ENCODE measurements around the gene GRIK3.

Gene GRIK3

GRCh38 chr1:36790191-36790590 is 244.1 kb downstream of the GRIK3 start:
- DNase-seq (ENCODE audit: low read depth, low spot score): no peak

- no peak for DNase-seq (ENCODE audit: low read depth, low spot score)
Observed at GRCh38 chr1:36789535-36789934, 244.8 kb downstream of the GRIK3 start.

- no peak for DNase-seq (ENCODE audit: low read depth, low spot score)
Observed at GRCh38 chr1:36787312-36787913, 246.9 kb downstream of the GRIK3 start.

DNA sequence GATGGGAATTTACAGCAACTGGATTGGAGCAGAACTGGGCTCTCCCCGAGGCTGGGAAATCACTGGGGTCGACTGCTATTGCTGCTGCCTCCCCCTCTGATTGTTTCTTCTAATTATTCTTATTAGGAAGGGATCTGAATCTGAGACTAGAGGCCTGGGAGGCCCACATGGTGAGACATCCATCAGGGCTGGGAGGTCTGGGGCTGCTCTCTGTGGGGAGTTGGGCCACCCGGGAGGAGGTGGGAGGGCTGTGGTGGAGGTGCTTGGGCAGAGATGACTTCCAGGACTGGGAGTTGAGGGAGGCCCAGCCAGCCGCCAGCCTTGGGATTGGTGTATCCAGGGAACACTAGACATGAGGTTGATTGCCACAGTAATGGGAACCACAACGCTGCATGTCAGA is 247.9 kb downstream of the GRIK3 start:
- DNase-seq (ENCODE audit: low read depth, low spot score): no peak

DNA sequence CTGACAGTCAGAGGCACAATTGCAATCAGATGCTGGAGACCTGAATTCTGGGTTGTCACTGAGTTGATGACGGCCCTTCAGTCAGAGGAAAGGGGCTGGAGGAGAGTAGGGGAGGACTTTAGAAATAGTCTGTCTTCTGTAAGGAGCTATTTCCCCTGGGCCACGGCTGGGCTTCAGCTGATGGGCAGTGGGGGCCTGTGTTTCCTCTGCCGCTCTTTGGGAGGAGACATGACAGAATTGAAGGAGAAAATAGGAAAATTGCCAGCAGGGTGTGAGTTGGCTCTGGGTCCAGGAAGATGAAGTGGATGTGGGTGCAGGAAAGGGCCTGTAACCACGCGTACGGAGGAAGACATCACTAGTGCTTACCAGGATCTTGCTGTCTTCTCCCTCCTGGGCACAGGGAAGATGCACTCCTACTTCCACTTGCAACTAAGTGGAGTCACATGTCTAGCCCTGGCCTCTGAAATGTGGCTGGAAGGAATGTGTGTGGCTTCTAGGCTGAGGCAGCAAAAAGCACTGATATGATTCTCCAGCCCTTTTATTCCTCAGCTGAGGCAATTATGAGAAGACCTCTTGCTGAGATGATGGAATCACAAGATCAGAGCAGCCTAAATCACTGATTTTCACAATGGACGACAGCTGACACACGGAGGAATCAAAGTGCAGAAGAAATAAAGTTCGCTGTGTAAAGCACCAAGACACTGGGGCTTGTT is 250.0 kb downstream of the GRIK3 start:
- no peak for DNase-seq (ENCODE audit: low read depth, low spot score)

- no peak for DNase-seq (ENCODE audit: low read depth, low spot score)
Observed at GRCh38 chr1:36783475-36783874, 250.8 kb downstream of the GRIK3 start.

DNA sequence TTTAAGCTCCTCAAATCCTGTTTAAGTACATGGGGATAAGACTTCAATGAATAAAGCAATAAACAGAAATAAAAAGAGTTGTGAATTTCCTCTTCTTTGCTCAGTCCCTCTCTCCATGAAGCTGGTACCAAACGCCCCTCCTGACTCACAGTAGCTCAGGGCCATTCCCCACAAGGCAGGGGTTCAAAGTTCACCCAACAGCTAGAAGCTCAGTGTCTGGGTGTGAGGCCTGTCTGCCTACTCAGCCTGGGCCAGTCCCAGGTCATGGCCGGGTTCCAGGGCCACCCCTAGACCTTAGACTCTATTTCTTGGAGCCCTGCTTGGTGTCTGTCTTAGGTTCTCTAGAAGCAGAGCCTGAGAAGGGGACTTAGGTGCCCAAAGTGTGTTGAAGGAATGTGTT is 251.5 kb downstream of the GRIK3 start:
- no peak for DNase-seq (ENCODE audit: low read depth, low spot score)

- no peak for DNase-seq (ENCODE audit: low read depth, low spot score)
Observed at GRCh38 chr1:36782085-36782484, 252.2 kb downstream of the GRIK3 start.

DNA sequence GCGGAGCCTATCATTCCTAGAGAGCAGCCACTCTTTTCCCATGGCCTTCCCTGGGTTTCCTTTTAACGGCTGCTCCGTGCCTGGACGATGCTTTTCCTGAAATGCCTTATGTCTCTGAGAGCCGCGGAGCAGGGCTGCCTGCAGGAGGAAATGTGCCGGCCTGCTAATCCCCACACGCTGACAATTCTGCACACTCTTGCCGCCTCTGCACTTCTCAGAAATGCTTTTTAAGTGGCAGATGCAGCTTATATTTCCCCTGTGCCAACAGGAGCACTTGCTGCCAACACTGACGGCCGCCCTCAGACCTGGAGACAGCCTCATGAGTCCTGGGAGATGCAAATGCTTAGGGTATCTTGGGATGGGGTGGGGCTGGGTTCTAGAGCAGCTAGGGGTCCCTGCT is 253.2 kb downstream of the GRIK3 start:
- DNase-seq (ENCODE audit: low read depth, low spot score): no peak

- DNase-seq (ENCODE audit: low read depth, low spot score): no peak
Observed at GRCh38 chr1:36778740-36779139, 255.6 kb downstream of the GRIK3 start.

- DNase-seq (ENCODE audit: low read depth, low spot score): no peak
Observed at GRCh38 chr1:36776948-36777831, 257.1 kb downstream of the GRIK3 start.

GRCh38 chr1:36776256-36776655 is 258.1 kb downstream of the GRIK3 start:
- DNase-seq (ENCODE audit: low read depth, low spot score): no peak

DNA sequence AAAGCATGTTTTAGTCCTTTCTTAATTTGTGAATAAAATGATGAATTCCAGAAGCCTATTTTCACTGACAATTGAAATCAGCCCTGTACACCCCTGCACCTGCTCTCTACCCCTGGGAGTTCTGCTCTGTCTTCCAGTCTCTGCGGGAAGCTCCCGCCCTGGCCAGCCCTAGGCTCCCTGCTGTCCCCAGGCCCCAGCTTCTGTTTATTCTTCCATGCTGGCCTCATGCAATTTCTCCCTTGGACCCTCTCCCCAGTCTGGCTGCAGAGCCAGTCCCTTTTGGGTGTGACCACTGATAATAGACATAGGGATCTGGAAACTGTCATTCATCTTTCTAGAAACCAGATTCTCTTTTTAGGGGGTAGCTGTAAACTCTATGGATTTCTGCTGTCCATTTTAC is 258.6 kb downstream of the GRIK3 start:
- no peak for DNase-seq (ENCODE audit: low read depth, low spot score)

- no peak for DNase-seq (ENCODE audit: low read depth, low spot score)
Observed at GRCh38 chr1:36773827-36774541, 260.3 kb downstream of the GRIK3 start.

DNA sequence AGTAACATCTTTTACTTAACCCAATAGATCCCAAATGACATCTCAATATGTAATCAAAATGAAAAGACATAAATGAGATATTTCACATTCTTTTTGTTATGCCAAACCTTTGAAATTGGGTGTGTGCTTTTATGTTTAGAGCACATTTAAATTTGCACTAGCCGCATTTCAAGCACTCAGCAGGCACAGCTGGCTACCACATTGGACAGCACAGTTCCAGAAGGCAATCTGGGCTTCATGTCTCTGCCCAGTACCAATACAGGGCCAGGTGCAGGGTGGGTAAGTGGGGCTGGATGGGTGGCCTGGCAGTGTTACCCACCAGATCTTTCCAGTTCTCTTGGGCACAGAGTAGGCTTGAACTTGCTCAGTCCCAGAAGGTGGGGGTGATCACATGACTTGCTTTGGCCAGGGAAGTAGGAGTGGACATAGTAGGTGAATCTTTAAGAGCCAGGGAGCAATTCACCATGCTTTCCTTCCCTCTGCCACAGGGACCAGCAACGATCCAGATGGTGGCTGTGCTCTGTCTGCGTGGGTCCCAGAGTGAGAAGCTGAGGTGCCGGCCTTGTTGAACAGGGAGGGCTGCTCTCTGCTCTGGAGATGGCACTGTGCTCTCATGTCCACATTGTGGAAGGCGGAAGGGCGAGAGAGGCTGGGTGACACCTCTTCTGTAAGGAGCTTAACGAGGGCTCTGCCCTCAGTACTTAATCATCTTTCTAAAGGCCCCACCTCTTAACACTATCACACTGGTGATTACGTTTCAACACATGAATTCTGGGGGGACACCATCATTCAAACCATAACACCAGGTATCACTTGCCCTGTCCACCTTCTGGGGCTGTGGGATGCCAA is 261.4 kb downstream of the GRIK3 start:
- no peak for DNase-seq (ENCODE audit: low read depth, low spot score)

- DNase-seq (ENCODE audit: low read depth, low spot score): no peak
Observed at GRCh38 chr1:36771660-36772284, 262.5 kb downstream of the GRIK3 start.

GRCh38 chr1:36771240-36771639 is 263.1 kb downstream of the GRIK3 start:
- DNase-seq (ENCODE audit: low read depth, low spot score): no peak

- DNase-seq (ENCODE audit: low read depth, low spot score): no peak
Observed at GRCh38 chr1:36769886-36770830, 264.2 kb downstream of the GRIK3 start.

DNA sequence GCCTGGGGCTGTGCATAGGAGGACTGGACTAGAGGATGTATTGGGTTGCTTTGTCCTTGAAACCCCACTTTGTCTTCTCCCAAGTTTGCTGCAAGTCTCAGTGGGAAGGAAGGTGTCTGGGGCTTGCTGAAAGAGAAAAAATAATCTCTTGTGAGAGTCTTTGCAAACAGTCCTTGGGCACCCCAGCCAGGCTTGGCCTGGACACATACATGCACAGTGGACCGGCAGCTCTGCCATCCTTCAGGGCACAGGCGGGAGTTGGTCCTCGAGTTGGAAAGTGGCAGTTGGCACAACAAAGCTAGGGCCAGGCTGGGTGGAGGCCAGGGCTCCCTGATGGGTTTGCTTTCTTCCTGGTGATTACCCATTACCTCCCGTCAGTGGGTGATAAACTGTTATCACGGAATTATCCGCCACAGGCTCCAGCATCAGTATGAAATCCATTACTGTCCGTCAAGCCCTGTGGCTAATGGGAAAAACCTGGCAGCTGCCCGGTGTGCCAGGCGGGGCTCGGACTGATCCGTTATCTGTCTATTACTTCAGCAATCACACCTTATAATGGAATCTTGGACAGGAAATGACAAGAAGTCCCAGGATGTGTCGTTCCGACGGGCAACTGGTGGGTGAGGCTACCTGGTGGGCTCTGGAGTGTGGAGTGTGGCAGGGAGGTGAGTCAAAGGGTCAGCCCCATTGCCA is 265.7 kb downstream of the GRIK3 start:
- DNase-seq (ENCODE audit: low read depth, low spot score): no peak

Data from smooth muscle cell of the brain vasculature (primary cell).